SHP77 (cell line): ENCODE measurements around the gene FEZ2.
"Not testable (repeated sequence)": the region's sequence is repeated elsewhere in the genome, so short reads cannot be mapped to it uniquely, and the experiment has no call there.

Source experiments
- DNase-seq, 2 experiments: peaks; one replicate each; lab custom pipeline; 2025; lab: John Stamatoyannopoulos, UW

Gene FEZ2, protein sequence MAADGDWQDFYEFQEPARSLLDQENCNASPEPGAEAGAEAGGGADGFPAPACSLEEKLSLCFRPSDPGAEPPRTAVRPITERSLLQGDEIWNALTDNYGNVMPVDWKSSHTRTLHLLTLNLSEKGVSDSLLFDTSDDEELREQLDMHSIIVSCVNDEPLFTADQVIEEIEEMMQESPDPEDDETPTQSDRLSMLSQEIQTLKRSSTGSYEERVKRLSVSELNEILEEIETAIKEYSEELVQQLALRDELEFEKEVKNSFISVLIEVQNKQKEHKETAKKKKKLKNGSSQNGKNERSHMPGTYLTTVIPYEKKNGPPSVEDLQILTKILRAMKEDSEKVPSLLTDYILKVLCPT

DNA sequence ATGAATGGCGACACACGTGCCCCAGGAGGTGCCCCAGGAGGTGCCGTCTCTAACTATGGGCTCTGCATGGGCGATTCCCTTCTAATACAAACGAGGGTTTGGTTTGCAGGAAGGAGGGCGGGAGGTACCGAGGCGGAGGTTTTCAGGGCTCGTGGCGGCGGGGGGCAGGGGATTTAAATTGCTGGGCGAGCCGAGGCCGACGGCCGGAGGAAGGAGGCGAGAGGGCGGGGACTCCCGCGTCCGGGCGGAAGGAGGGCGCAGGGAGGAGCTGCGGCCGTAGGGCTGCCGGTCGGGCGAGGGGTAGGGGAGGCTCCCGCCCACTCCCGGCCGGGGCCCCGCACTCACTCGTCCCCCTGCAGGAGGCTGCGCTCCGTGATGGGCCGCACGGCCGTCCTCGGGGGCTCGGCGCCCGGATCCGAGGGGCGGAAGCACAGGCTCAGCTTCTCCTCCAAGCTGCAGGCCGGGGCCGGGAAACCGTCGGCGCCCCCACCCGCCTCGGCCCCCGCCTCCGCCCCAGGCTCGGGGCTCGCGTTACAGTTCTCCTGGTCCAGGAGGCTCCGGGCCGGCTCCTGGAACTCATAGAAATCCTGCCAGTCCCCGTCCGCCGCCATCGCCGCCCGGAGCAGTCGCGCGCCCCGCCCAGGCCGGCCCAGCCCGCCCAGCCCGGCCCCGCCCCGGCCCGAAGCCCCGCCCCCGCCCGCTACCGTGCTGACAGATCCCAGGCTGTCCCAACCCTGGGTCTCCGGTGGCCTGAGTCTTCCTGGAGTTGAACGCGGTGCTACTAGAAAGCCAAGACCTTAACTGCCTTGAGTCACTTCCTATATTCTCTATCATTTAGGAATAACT, at the start of gene FEZ2:
Gene FEZ2, minus strand, starts transcription at position 637 of the 846 bp plus-strand sequence. Its CDS starts 26 bp downstream, at position 611.
- DNase-seq = peak; percentile 62 to 78

GRCh38 chr2:36634981-36635597, 37.1 kb upstream of the FEZ2 start:
- DNase-seq = no peak

DNA sequence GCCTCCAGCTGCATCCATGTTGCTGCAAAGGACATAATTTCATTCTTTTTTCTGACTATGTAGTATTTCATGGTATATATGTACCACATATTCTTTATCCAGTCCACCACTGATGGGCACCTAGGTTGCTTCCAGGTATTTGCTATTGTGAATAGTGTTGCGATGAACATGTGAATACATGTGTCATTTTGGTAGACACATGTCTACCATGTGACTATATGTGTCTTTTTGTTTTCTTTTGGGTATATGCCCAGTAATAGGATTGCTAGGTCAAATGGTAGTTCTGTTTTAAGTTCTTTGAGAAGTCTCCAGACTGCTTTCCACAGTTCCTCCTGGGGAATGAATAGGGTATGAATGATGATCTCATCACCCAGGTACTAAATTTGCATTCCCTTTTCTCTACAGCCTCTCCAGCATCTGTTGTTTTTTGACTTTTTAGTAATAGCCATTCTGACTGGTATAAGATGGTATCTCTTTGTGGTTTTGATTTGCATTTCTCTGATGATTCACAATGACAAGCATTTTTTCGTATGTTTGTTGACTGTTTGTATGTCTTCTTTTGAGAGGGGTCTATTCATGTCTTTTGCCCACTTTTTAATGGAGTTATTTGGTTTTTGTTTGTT, 35.6 kb upstream of the FEZ2 start:
- DNase-seq = no peak

DNA sequence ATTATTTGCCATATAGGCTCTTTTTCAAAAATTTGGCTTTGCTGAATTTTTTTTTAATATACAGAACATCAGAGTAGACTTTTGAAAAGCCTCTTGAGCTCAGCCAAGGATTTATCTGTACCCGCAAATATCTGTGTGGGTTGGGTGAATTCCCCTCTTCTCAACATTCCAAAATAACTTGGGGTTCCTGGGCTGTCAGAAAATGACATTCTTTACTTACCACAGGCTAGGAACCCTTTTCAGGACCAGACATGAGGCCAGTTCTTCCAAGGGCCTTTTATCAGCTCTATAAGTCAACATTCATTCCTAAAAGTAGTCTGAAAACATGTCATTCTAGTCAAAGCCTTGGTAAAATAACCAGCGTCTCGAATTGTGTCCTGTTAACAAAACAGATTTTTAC, 28.8 kb upstream of the FEZ2 start:
- DNase-seq = no peak

- no peak for DNase-seq
Measured at GRCh38 chr2:36626071-36626470, 28.1 kb upstream of the FEZ2 start.

DNA sequence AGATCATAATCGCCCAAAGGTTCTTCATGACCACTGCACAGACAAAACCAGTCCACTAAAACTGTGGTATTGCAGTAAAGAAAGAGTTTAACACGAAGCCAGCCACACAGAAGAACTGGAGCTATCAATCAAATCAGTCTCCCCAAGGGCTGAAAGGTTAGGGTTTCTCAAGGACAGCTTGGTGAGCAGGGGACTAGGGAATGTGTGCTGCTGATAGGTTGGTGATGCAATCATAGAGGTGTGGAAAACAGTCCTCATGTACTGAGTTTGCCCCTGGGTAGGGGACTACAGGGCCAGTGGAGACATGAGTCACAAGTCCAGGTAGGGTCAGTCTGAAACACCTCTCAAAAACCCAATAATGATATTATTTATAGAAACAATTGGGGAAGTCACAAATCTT, 27.3 kb upstream of the FEZ2 start:
- DNase-seq = no peak

DNA sequence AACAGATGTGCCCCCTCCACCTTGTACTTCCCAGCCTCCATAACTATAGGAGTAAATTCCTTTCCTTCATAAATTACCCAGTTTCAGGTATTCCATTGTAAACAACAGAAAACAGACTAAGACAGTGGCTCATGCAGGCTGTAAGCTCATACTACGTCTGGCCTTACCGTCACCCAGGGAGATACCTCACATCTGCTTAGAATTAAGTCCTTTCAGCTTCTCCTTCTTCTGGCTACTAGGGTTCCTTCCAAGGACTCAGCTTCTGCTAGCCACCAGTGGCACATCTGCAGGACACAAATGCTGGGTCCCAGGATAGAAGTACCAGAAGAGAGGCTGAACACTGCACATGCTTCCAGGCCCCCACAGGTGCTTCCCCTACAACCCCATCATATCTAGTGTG, 22.4 kb upstream of the FEZ2 start:
- no peak for DNase-seq

DNA sequence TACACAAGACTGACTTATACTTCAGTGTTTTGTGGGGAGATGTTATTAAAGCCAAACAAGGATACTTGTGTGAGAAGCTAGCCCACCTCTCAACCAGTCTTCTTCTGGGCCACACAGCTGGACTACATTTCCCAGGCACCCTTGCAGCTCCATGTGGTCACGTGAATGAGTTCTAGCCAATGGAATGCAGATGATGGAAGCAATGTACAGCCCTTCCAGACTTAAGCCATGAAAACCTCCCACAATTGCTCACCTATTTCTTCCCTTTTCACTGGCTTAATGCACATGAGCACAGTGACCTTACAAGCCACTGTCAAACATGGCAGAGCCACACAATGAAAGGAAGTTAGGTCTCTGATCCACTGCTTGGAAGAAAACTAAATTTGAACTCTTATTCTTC, 20.4 kb upstream of the FEZ2 start:
- DNase-seq = peak; percentile 44 to 45

GRCh38 chr2:36616947-36617346, 19.0 kb upstream of the FEZ2 start:
- no peak for DNase-seq

DNA sequence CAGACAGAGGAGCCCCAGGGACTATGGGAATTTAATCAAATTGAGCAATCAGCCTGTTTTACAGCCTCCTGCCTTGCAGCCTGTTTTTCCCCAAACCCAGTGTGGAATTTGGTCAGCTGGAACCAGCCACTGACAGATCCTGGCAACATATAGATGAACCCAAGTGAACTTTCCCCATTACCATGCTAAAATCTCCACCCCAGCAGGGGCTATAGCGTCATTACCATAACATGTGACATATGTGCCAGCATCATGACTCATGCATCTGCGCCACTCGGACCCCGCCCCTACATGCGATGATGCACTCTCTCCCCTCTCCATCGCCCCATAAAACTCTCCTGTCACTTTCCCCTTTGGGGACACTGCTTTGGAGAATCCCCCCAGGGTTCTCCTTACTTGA, 17.3 kb upstream of the FEZ2 start:
- no peak for DNase-seq

- DNase-seq = no peak
Measured at GRCh38 chr2:36613801-36614200, 15.8 kb upstream of the FEZ2 start.

GRCh38 chr2:36611316-36611990, 13.5 kb upstream of the FEZ2 start:
- DNase-seq = no peak

DNA sequence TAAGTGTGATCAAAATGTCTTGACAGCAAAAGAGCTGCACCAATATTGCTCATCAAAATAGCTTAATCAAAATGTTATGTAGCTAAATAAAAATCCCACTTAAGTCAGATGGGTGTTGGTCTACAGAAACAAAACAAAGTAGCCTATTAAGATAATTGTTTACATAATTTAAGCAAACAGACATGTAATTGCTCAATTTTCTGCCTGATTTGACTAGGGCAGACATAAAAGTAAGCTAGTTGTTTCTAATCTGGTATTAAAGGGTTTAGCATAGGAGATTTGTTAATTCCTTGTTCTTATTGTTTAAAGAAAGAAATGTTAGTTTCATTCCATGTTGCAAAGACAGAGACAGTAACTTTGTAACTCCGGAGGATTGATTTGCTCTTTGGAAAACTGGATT, 11.5 kb upstream of the FEZ2 start:
- no peak for DNase-seq

- DNase-seq = no peak
Measured at GRCh38 chr2:36607947-36608346, 10.0 kb upstream of the FEZ2 start.

GRCh38 chr2:36606925-36607324, 9.0 kb upstream of the FEZ2 start:
- no peak for DNase-seq

GRCh38 chr2:36605273-36605672, 7.3 kb upstream of the FEZ2 start:
- DNase-seq = no peak

DNA sequence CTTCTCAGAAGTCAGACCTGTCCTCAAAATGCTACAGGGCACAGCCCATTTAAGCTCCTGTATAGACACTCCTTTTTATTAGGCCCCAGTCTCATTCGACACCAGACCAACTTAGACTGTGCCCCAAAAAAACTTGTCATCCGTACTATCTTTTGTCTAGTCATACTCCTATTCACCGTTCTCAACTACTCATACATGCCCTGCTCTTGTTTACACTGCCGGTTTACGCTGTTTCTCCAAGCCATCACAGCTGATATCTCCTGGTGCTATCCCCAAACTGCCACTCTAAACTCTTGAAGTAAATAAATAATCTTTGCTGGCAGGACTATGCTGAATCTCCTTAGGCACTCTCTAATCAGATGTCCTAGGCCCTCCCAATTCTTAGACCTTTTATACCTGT, 5.7 kb upstream of the FEZ2 start:
- DNase-seq = not testable (repeated sequence)

GRCh38 chr2:36597003-36597531, 901 bp downstream of the FEZ2 start:
- DNase-seq = no peak

DNA sequence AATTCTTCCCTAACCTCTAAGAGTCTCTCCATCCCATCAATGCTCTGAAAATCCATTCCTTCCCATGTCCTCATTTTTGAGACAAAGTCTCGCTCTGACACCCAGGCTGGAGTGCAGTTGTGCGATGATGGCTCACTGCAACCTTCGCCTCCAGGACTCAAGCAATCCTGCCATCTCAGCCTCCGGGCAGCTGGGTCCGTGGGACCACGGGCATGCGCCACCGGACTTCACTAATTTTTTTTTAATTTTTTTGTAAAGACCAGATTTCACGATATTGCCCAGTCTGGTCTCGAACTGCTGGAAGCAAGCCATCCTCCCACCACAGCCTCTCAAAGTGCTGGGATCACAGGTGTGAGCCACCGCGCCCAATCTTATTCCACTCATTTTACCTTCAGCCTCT, 1.6 kb downstream of the FEZ2 start:
- no peak for DNase-seq

GRCh38 chr2:36594849-36595248, 3.1 kb downstream of the FEZ2 start:
- no peak for DNase-seq

DNA sequence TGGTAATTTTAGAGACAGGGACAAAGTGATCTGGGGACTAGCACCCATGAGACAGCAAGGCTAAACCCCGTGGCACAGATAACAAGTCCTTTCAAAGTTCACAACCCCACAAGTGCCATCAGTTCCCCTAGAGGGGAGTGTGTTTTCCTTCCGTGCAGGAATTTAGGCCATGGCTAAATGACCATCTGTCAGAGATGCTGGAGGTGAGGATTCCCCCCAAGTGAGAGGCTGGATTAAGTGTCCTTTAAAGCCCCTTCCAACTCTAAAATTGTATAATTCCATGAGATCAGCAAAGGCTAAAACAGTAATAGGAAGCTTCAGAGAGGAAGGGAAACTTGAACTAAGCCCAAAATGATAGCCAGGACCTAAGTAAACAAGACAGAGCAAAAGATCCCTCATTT, 8.7 kb downstream of the FEZ2 start:
- no peak for DNase-seq

- no peak for DNase-seq
Measured at GRCh38 chr2:36587556-36587955, 10.4 kb downstream of the FEZ2 start.
